ENCODE measurements around the gene TUSC2. TPM values are rescaled to one million over a fixed set of nuclear protein-coding genes. Genes with fewer than 3 reads are reported as not detected.

Gene TUSC2
- total and polyA plus RNA-seq, 10 of the 15 experiments (the other 5 are each of a cell fraction or from before 2014, with no cell fraction given) = 4.0 to 73.8 (median 34.3) TPM

- TF ChIP-seq SMC3 (IDR thresholded peaks at IDR 0.05; ENCODE audit: borderline replicate concordance, low read length) (no peak), IKZF2 (IDR thresholded peaks at IDR 0.05) (no peak), IRF3 (IDR thresholded peaks at IDR 0.05) (no peak), YY1 (IDR thresholded peaks at IDR 0.05; ENCODE audit: low read depth, low read length) (peak; percentile 79; the same call in 1 of the 2 replicates), GABPA (IDR thresholded peaks at IDR 0.05; ENCODE audit: low read depth) (peak; percentile 89), CREB1 (IDR thresholded peaks at IDR 0.05; ENCODE audit: low read depth) (peak; percentile 91), PML (IDR thresholded peaks at IDR 0.05; ENCODE audit: low read length) (no peak; the same call in 1 of the 2 replicates), RELB (IDR thresholded peaks at IDR 0.05; ENCODE audit: low read depth) (peak; percentile 42; the same call in 1 of the 2 replicates), BMI1 (IDR thresholded peaks at IDR 0.05; ENCODE audit: borderline replicate concordance) (no peak), HDGF (IDR thresholded peaks at IDR 0.05) (peak; percentile 59; the same call in 1 of the 2 replicates), IKZF1 (conservative IDR thresholded peaks at IDR 0.05) (peak; percentile 100), ZBTB4 (CRISPR knock-in tag; IDR thresholded peaks at IDR 0.05) (no peak), POU2F2 (IDR thresholded peaks at IDR 0.05; ENCODE audit: borderline replicate concordance, low read depth, low read length) (peak; percentile 69; the same call in 1 of the 3 replicates), USF1 (IDR thresholded peaks at IDR 0.05; ENCODE audit: borderline replicate concordance, extremely low read length, insufficient read depth, low read depth, low read length) (no peak), MLLT1 (IDR thresholded peaks at IDR 0.05) (0 out of 2 replicates have a peak, but pooled peaks have one; percentile 15), DPF2 (IDR thresholded peaks at IDR 0.05) (0 out of 2 replicates have a peak, but pooled peaks have one; percentile 28)
Observed at GRCh38 chr3:50350527-50351322, 22.7 kb upstream of the TUSC2 start, which contains the start of the genes CYB561D2 and NPRL2 (continued).
